Upper lobe of left lung (tissue), 4 donors: Measurements from ENCODE around the gene INHA.

Experiments used
- EP300 ChIP-seq, 4 donors: sonication (generic); formaldehyde crosslinking; IDR thresholded peaks; one replicate each; pipeline ENCODE4 v1.5.1; 2017; ENCODE audit warnings: antibody characterized with exemption in 4 of 4, control low read depth in 2 of 4
- POLR2AphosphoS5 ChIP-seq, 2 donors: sonication (generic); formaldehyde crosslinking; IDR thresholded peaks; one replicate each; pipeline ENCODE4 v1.5.1; 2017; ENCODE audit warnings: antibody characterized with exemption in 2 of 2
- TF ChIP-seq, protein P1 (sequence below), 6 experiments: fragments of 450-650 bp in 4 of 6; fragments of 200-600 bp in 2 of 6; sonication (generic) in 2 of 6; IDR thresholded peaks; one replicate each; pipeline ENCODE4 v1.5.1; 2016 to 2019; ENCODE audit warnings: antibody characterized with exemption in 6 of 6

DNA sequence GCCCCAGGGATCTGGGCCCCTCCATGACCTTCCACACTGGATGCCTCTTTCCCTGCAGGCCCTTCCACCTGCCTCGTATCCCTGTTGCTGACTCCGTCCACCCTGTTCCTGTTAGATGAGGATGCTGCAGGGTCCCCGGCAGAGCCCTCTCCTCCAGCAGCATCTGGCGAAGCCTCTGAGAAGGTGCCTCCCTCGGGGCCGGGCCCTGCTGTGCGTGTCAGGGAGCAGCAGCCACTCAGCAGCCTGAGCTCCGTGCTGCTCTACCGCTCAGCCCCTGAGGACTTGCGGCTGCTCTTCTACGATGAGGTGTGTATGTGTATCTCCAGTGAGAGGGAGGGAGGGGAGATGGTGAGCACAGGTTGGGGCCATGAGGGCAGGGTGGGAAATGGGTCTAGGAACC lies 42.9 kb downstream of the INHA start:
- TF ChIP-seq POLR2AphosphoS5 (IDR thresholded peaks at IDR 0.05) (no peak), EP300 (IDR thresholded peaks at IDR 0.05) (no peak)
- TF ChIP-seq, protein P1, sequence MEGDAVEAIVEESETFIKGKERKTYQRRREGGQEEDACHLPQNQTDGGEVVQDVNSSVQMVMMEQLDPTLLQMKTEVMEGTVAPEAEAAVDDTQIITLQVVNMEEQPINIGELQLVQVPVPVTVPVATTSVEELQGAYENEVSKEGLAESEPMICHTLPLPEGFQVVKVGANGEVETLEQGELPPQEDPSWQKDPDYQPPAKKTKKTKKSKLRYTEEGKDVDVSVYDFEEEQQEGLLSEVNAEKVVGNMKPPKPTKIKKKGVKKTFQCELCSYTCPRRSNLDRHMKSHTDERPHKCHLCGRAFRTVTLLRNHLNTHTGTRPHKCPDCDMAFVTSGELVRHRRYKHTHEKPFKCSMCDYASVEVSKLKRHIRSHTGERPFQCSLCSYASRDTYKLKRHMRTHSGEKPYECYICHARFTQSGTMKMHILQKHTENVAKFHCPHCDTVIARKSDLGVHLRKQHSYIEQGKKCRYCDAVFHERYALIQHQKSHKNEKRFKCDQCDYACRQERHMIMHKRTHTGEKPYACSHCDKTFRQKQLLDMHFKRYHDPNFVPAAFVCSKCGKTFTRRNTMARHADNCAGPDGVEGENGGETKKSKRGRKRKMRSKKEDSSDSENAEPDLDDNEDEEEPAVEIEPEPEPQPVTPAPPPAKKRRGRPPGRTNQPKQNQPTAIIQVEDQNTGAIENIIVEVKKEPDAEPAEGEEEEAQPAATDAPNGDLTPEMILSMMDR (IDR thresholded peaks at IDR 0.05), result no peak
